GM12878 (cell line): ENCODE measurements around the gene PPL. TPM values are rescaled to one million over a fixed set of nuclear protein-coding genes. Genes with fewer than 3 reads are reported as not detected.
A peak's percentile ranks its signal among the peaks of the same experiment; 100 is the strongest.

ENCODE experiments used
- ATAC-seq: fragments of 200-7000 bp; cut with Tn5 transposase; 3 replicates; pipeline ENCODE4 v1.9.1; 2020; ENCODE audit warnings: mild to moderate bottlenecking, moderate library complexity
- BruUV-seq: library from RNA; stranded (reverse); fragments of 400-500 nt; replicated peaks from 2 replicates; lab custom pipeline; 2021; lab: Mats Ljungman, UMichigan
- CTCF ChIA-PET: fragments of 300-600 bp; sonication (Branson Sonifier 250); formaldehyde crosslinking; extraction: SDS; loops from one replicate; lab custom pipeline; 2021; ENCODE audit warnings: inconsistent platforms; lab: Yijun Ruan, JAX
- POLR2A ChIA-PET: fragments of 350-600 bp; formaldehyde crosslinking; extraction: SDS; loops from one replicate; lab custom pipeline; 2021; ENCODE audit warnings: inconsistent platforms; lab: Charles Lee
- RAD21 ChIA-PET: fragments of 300-600 bp; sonication (Branson Sonifier 250); formaldehyde crosslinking; loops from one replicate; lab custom pipeline; 2023; ENCODE audit warnings: antibody characterized with exemption; ENCODE audit not compliant: unreplicated experiment; lab: Charles Lee
- SMC1A ChIA-PET: fragments of 300-600 bp; sonication (Branson Sonifier 250); formaldehyde crosslinking; loops from one replicate; lab custom pipeline; 2023; ENCODE audit not compliant: unreplicated experiment, uncharacterized antibody; lab: Charles Lee
- DNase-seq: peaks from one replicate; pipeline ENCODE4 v3.0.0-alpha.2; 2011; ENCODE audit warnings: low read depth, low spot score
- FAIRE-seq: peaks from 3 replicates; lab custom pipeline; 2011; peaks lifted over from hg19 to GRCh38; lab: Jason Lieb, UNC
- H2AFZ ChIP-seq: 2 replicates; pipeline ENCODE4 v1.6.0; 2011; ENCODE audit warnings: low read depth, low read length, control low read depth; ENCODE audit not compliant: control insufficient read depth
- H3K27ac ChIP-seq: 2 replicates; pipeline ENCODE4 v1.5.1; 2011; ENCODE audit warnings: control low read depth; ENCODE audit not compliant: control insufficient read depth, insufficient read depth
- H3K27me3 ChIP-seq, 2 experiments: replicated peaks in 1 of 2; 2 replicates each; pipeline versions ENCODE4 v1.6.0 to v1.6.1; 2011; ENCODE audit warnings: low read length in 1 of 2; ENCODE audit not compliant: control insufficient read depth in 2 of 2, insufficient read depth in 2 of 2
- H3K36me3 ChIP-seq, 2 experiments: 2 replicates each; pipeline ENCODE4 v1.5.1; 2011; ENCODE audit warnings: low read length in 1 of 2; ENCODE audit not compliant: control insufficient read depth in 2 of 2, insufficient read depth in 2 of 2
- H3K4me1 ChIP-seq: 2 replicates; pipeline ENCODE4 v1.6.1; 2011; ENCODE audit warnings: mild to moderate bottlenecking, low read length, moderate library complexity, mixed read lengths; ENCODE audit not compliant: control insufficient read depth, insufficient read depth
- H3K4me2 ChIP-seq: 2 replicates; pipeline ENCODE4 v1.6.0; 2011; ENCODE audit warnings: control low read depth; ENCODE audit not compliant: control insufficient read depth, insufficient read depth
- H3K4me3 ChIP-seq: fragments of 200-600 bp; sonication (generic); 2 replicates; pipeline ENCODE4 v1.5.1; 2016
- H3K79me2 ChIP-seq: 2 replicates; pipeline ENCODE4 v1.6.0; 2011; ENCODE audit warnings: low read length; ENCODE audit not compliant: control insufficient read depth, insufficient read depth
- H3K9ac ChIP-seq: 2 replicates; pipeline ENCODE4 v1.8.0; 2011; ENCODE audit warnings: low read length, control low read depth, mixed read lengths; ENCODE audit not compliant: control insufficient read depth, insufficient read depth
- H3K9me3 ChIP-seq: replicated peaks from 3 replicates; pipeline ENCODE4 v1.5.1; 2011; ENCODE audit warnings: mild to moderate bottlenecking, low read length; ENCODE audit not compliant: control insufficient read depth, insufficient read depth
- H4K20me1 ChIP-seq: 2 replicates; pipeline ENCODE4 v1.6.0; 2011; ENCODE audit not compliant: control insufficient read depth, insufficient read depth
- GABPA ChIP-seq: IDR thresholded peaks from 2 replicates; pipeline ENCODE4 v1.6.1; 2014; ENCODE audit warnings: antibody characterized with exemption, low read depth, mild to moderate bottlenecking, inconsistent platforms
- WGBS: methylation state at CpG from one replicate; pipeline ENCODE4 v1.1.6; 2016; ENCODE audit warnings: low lambda C conversion rate; ENCODE audit not compliant: insufficient replicate concordance, insufficient coverage; ENCODE audit errors: missing lambda C conversion rate; 5-methylcytosine and 5-hydroxymethylcytosine counted together
- in situ Hi-C: fragments of 300-500 bp; cut with MboI; formaldehyde crosslinking; loops from 9 replicates; pipeline ENCODE4 v1.14.3; 2018; ENCODE audit warnings: mixed read lengths
- intact Hi-C: fragments of 100-400 bp; cut with micrococcal nuclease; formaldehyde crosslinking; loops from one replicate; pipeline ENCODE4 v1.14.2; 2022; ENCODE audit not compliant: unreplicated experiment
- polyA plus RNA-seq, 11 experiments: library from polyadenylated mRNA; depleted of rRNA in 4 of 11; unstranded in 6 of 11; stranded (reverse) in 5 of 11; fragments of >200 nt; fragmentation: Nextera tagmentation in 4 of 11; fragmentation: Illumina TruSeq in 1 of 11; extraction: Ambion mirVana in 4 of 11; extraction: Trizol in 1 of 11; gene quantifications; 1 replicate in 1 of 11; 2 replicates in 10 of 11; pipeline versions ENCODE4 v1.2.1 to v1.2.3, GENCODE V29; 2011 to 2016; ENCODE audit warnings: inconsistent platforms in 2 of 11, missing spikeins in 2 of 11, low read depth in 1 of 11
- total RNA-seq, 4 experiments: library from RNA; depleted of rRNA in 3 of 4; stranded (reverse); fragments of >200 nt in 3 of 4; fragmentation: Illumina TruSeq in 1 of 4; extraction: Trizol in 1 of 4; gene quantifications; 2 replicates each; pipeline versions ENCODE4 v1.2.1 to v1.2.3, GENCODE V29; 2013 to 2021
- TF ChIP-seq, protein P1 (sequence below): fragments of 450-650 bp; formaldehyde crosslinking; IDR thresholded peaks from 2 replicates; pipeline ENCODE4 v1.4.0; 2020; ENCODE audit warnings: mild to moderate bottlenecking, moderate library complexity
- TF ChIP-seq, protein P2 (sequence below): fragments of 450-650 bp; IDR thresholded peaks from 2 replicates; pipeline ENCODE4 v1.6.1; 2017; ENCODE audit warnings: mild to moderate bottlenecking, low read depth, inconsistent platforms; ENCODE audit not compliant: poor library complexity, severe bottlenecking

The PPL gene
- total and polyA plus RNA-seq, 10 of the 15 experiments (the other 5 are each of a cell fraction or from before 2014, with no cell fraction given): 0.03 to 0.47 (median 0.05) TPM; not detected in 2

DNA sequence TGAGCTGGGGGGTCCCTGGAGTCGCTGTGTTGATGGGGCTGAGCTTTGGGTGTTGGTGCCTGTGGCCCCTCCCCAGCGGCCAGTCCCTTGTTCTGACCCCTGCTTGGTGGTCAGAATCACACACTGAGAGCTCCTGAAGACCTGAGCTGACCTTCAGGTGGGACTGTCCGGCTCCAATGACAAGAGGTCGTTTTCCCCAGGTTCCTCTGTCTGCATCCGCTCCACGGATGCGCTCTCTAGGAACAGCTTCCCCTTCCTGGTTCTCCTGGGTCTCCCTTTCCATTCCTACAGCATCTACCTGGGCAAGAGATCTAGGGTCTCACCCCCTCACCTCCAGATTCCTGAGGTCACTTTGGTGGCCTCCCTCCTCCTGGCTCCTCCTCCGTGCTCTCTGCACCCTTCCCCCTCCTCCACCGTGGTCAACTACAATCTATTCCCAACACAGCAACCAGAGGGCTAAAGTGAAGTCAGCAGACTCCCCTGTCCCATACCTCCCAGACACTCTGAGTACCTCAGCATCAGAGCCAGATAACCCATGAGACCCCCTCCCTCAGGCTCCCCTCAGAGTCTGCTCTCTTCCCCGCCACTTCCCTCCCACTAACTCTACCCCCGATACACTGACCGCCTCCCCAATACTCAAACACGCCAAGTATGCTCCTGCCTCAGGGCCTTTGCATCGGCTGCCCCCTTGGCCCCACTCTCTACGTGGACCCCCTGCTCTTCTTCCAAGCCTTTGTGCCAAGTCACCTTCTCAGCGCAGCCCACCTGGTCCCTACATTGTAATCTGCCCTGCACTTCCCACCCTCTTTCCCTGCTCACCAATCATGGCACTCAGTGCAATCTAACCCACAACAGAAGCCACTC is 12.2 kb upstream of the PPL start (continued):
- TF ChIP-seq, protein P1, sequence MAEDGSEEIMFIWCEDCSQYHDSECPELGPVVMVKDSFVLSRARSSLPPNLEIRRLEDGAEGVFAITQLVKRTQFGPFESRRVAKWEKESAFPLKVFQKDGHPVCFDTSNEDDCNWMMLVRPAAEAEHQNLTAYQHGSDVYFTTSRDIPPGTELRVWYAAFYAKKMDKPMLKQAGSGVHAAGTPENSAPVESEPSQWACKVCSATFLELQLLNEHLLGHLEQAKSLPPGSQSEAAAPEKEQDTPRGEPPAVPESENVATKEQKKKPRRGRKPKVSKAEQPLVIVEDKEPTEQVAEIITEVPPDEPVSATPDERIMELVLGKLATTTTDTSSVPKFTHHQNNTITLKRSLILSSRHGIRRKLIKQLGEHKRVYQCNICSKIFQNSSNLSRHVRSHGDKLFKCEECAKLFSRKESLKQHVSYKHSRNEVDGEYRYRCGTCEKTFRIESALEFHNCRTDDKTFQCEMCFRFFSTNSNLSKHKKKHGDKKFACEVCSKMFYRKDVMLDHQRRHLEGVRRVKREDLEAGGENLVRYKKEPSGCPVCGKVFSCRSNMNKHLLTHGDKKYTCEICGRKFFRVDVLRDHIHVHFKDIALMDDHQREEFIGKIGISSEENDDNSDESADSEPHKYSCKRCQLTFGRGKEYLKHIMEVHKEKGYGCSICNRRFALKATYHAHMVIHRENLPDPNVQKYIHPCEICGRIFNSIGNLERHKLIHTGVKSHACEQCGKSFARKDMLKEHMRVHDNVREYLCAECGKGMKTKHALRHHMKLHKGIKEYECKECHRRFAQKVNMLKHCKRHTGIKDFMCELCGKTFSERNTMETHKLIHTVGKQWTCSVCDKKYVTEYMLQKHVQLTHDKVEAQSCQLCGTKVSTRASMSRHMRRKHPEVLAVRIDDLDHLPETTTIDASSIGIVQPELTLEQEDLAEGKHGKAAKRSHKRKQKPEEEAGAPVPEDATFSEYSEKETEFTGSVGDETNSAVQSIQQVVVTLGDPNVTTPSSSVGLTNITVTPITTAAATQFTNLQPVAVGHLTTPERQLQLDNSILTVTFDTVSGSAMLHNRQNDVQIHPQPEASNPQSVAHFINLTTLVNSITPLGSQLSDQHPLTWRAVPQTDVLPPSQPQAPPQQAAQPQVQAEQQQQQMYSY (CRISPR knock-in tag): no peak

DNA sequence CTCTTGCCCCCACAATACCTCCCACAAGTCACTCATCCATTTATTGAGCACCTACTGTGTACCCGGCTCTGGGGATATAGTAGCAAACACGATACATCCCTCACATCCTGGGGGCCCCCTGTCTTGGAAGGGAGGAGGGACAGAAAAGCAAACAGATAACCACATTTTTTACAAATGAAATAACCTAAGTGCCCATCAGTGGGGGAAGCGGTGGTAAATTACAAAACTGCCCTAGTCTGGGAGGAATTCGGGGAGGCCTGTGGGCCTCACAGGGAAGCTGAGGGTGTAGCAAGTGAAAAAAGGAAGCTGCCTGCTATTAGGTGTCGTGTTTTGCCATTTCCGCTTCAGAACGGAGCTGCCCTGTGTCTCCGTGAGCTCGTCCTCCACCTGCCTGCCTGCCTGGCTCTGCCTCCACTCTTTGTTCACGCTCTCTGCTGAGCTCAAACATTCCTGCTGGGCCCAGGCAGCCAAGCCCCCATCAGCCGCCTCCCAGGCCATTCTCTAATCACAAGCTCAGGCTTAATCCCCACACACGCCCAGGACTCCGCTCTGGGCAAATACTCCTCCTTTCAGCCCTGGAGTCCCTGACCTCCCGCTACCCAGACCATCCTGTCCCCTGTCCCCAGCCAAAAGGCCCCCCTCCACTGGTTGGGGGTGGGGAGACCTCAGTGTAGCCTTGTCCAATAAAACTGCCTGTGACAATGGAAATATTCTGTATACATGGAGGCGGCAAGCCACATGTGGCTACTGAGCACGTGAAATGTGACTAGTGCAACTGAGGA is 11.0 kb upstream of the PPL start:
- no peak for ATAC-seq
- Histone ChIP-seq H3K27ac (no peak overlapping the region), H3K9me3 (no peaks in the 10 kb centered on the region), H3K4me2 (no peak overlapping the region), H4K20me1 (no peaks in the 10 kb centered on the region), H3K4me3 (no peak overlapping the region), H2AFZ (peak overlapping the region; percentile 1; the same call in 1 of the 2 replicates), H3K4me1 (no peaks in the 10 kb centered on the region), H3K27me3 (no peaks in the 10 kb centered on the region), H3K79me2 (no peaks in the 10 kb centered on the region), H3K9ac (no peak overlapping the region), H3K36me3 (no peaks in the 10 kb centered on the region)
- FAIRE-seq: no peak
- ChIA-PET POLR2A (no interaction called here), CTCF (no interaction called here), RAD21 (no interaction called here), SMC1A (no interaction called here)
- in situ Hi-C loops: no loop called here
- no peak for DNase-seq
- no TSS peak for BruUV-seq
- WGBS: 39% methylated on average over 16 of the region's 16 CpGs
- peak; percentile 61 for TF ChIP-seq GABPA
- TF ChIP-seq, protein P2, sequence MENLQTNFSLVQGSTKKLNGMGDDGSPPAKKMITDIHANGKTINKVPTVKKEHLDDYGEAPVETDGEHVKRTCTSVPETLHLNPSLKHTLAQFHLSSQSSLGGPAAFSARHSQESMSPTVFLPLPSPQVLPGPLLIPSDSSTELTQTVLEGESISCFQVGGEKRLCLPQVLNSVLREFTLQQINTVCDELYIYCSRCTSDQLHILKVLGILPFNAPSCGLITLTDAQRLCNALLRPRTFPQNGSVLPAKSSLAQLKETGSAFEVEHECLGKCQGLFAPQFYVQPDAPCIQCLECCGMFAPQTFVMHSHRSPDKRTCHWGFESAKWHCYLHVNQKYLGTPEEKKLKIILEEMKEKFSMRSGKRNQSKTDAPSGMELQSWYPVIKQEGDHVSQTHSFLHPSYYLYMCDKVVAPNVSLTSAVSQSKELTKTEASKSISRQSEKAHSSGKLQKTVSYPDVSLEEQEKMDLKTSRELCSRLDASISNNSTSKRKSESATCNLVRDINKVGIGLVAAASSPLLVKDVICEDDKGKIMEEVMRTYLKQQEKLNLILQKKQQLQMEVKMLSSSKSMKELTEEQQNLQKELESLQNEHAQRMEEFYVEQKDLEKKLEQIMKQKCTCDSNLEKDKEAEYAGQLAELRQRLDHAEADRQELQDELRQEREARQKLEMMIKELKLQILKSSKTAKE: no peak
- intact Hi-C loops: no loop called here
